Measurements from ENCODE around the gene TMEM258. TPM values are rescaled to one million over a fixed set of nuclear protein-coding genes. Genes with fewer than 3 reads are reported as not detected.

The TMEM258 gene
- total RNA-seq, 1 donor from 2014 or later, result 117 TPM

GRCh38 chr11:61793083-61793828, 857 bp upstream of the TMEM258 start:
- DNase-seq, result no peak
- Histone ChIP-seq H3K9me3 (replicated peaks) (no peaks in the 10 kb centered on the region), H3K27me3 (ENCODE audit: low read depth) (no peaks in the 10 kb centered on the region), H3K27ac (replicated peaks) (peak overlapping the region; percentile 96), H3K36me3 (peaks cover 35% of the 10 kb centered on the region), H3K4me3 (peak overlapping the region; percentile 88), H3K4me1 (peaks cover 37% of the 10 kb centered on the region)
- TF ChIP-seq CTCF (IDR thresholded peaks at IDR 0.05; ENCODE audit: borderline replicate concordance), result no peak
- intact Hi-C loops (cut with micrococcal nuclease), result loop anchor here (10.0 kb wide), 3 partner anchors 102 to 292 kb away; partner anchors contain the start of gene FADS3

DNA sequence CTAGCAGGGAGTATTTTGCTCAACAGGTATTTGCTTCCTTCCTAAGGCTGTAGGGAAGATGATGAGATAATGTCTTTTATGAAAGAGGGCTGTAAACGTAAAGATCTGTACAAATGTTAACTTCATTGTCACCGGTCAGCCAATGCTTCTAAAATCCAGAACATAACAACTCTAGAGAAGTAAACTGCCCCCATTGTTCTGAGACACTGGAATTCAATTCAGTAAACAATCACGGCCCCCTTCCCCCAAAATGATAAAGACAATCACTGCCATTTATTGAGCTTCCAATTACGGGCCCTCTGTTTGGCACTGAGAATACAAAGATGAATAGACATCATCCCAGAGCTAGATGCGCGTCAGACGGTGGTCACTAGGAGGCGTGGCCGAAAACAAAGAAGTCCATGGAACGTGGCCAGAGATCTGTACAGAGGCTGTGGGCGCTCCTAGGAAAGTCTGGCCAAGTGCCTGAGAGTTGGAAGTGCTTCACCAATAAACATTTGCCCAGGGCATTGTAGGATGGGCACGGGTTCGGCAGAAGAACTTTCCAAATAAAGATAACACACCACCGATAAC, 576 bp downstream of the TMEM258 start:
- Histone ChIP-seq H3K27me3 (ENCODE audit: low read depth) (no peaks in the 10 kb centered on the region), H3K4me3 (peak overlapping the region; percentile 88), H3K27ac (replicated peaks) (peak overlapping the region; percentile 96), H3K36me3 (peaks cover 50% of the 10 kb centered on the region), H3K4me1 (peaks cover 30% of the 10 kb centered on the region), H3K9me3 (replicated peaks) (no peaks in the 10 kb centered on the region)
- intact Hi-C loops (cut with micrococcal nuclease), result loop anchor here (10.0 kb wide), 3 partner anchors 103 to 293 kb away; partner anchors contain the start of gene FADS3
- TF ChIP-seq CTCF (IDR thresholded peaks at IDR 0.05; ENCODE audit: borderline replicate concordance), result no peak
- peak; percentile 32 for DNase-seq

DNA sequence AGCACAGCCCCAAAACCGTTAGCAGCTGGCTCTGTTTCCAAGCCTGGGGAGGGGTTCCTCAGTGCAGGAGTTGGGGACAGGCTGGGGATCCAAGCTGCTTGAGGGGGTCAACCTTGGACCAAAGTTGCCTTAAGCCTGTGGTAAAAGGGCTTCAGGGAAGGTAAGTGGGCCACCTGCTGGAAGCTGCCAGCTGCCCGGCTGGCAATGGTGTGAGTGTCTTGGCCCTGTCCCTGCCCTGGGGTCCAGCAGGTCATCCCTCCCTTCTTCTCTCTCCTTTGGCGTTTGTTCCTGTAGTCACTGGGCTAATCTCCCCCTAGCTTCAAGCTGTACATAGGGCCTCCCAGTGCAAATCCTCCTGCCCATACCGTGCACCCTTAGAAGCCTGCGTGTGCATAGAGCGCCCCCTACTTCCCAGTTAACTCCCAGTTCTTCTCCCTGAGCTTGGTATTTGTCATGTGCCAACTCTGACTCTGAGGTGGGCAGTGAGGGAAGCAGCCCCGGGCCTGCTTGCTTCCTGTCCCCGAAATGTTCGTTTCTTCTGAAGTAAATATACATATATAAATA, 4.4 kb downstream of the TMEM258 start:
- intact Hi-C loops (cut with micrococcal nuclease), result no loop called here
- no peak for DNase-seq
- peaks cover 55% of the 10 kb centered on the region for H3K36me3 ChIP-seq
- peak; percentile 34 for TF ChIP-seq CTCF (IDR thresholded peaks at IDR 0.05; ENCODE audit: borderline replicate concordance)
- no peak overlapping the region for H3K4me3 ChIP-seq
- H3K27me3 ChIP-seq (ENCODE audit: low read depth), result no peaks in the 10 kb centered on the region
- H3K4me1 ChIP-seq, result peaks cover 21% of the 10 kb centered on the region
- H3K27ac ChIP-seq (replicated peaks), result no peak overlapping the region
- H3K9me3 ChIP-seq (replicated peaks), result no peaks in the 10 kb centered on the region

DNA sequence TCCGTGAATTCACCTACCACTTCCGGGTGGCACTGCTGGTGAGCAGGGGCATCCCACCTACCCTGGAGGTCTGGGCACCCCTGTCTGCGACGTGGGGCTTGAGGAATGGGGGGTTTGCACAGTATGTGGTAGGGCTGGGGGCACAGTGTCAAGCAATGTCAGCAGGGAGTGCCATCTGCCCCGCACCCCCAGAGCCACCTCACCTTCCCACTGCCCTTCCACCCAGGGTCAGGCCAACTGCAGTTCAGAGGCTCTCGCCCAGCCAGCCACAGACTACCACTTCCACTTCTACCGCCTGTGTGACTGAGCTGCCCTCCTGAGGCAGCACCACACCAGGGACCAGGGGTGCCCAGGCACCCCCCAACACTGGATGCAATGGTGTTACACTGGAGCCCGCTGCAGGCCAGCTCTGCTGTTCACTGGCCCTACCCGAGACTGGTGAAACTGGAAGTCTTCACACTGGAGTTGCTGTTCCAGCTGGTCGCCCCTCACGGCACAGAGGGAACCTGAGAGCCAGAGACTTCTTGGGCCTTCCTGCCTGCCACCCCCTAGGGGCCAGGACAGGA, 6.5 kb downstream of the TMEM258 start:
- Histone ChIP-seq H3K9me3 (replicated peaks) (no peaks in the 10 kb centered on the region), H3K27me3 (ENCODE audit: low read depth) (no peaks in the 10 kb centered on the region), H3K4me1 (peaks cover under 1% of the 10 kb centered on the region), H3K36me3 (peaks cover 55% of the 10 kb centered on the region), H3K4me3 (no peak overlapping the region), H3K27ac (replicated peaks) (no peak overlapping the region)
- DNase-seq, result no peak
- TF ChIP-seq CTCF (IDR thresholded peaks at IDR 0.05; ENCODE audit: borderline replicate concordance), result no peak
- intact Hi-C loops (cut with micrococcal nuclease), result no loop called here

- no peak for TF ChIP-seq CTCF (IDR thresholded peaks at IDR 0.05; ENCODE audit: borderline replicate concordance)
- intact Hi-C loops (cut with micrococcal nuclease), result no loop called here
- Histone ChIP-seq H3K4me3 (no peak overlapping the region), H3K36me3 (peaks cover 46% of the 10 kb centered on the region), H3K9me3 (replicated peaks) (no peaks in the 10 kb centered on the region), H3K27ac (replicated peaks) (no peak overlapping the region), H3K27me3 (ENCODE audit: low read depth) (no peaks in the 10 kb centered on the region), H3K4me1 (no peaks in the 10 kb centered on the region)
- DNase-seq, result no peak
Measured at GRCh38 chr11:61784506-61784805, 7.9 kb downstream of the TMEM258 start.

Data from left ventricle myocardium inferior (tissue), 1 donor.